ENCODE data around the gene CAPN14. TPM values are rescaled to one million over a fixed set of nuclear protein-coding genes. Genes with fewer than 3 reads are reported as not detected.

CAPN14 gene
- total RNA-seq, 1 experiment from 2014 or later = 0.05 TPM

GRCh38 chr2:31226266-31226665 lies 9.0 kb upstream of the CAPN14 start:
- ATAC-seq (no peak), DNase-seq (ENCODE audit: low read depth, low spot score) (no peak)
- Histone ChIP-seq H3K36me3 (ENCODE audit: control insufficient read depth, insufficient read depth, low read length) (no peaks in the 10 kb centered on the region; the same call in 1 of the 2 replicates), H3K27me3 (ENCODE audit: control insufficient read depth, insufficient read depth, low read length) (peaks cover 20% of the 10 kb centered on the region), H3K9me3 (ENCODE audit: control insufficient read depth, insufficient read depth, low read depth, low read length) (no peaks in the 10 kb centered on the region), H3K27ac (ENCODE audit: low read length) (no peak overlapping the region), H3K4me1 (ENCODE audit: control insufficient read depth, insufficient read depth, low read length) (no peaks in the 10 kb centered on the region), H3K4me3 (ENCODE audit: low read depth in 2 of 2, low read length in 2 of 2) (no peak overlapping the region)
- CTCF ChIA-PET = no interaction called here
- in situ Hi-C loops (cut with HindIII; ENCODE audit: low pct_unique_long_range_greater_than_20kb, low sequenced_read_pairs) (no loop called here), intact Hi-C loops (cut with micrococcal nuclease; ENCODE audit: unreplicated experiment) (no loop called here)
- TF ChIP-seq POLR2AphosphoS5 (IDR thresholded peaks at IDR 0.05; ENCODE audit: low read depth, low read length) = no peak
- TF ChIP-seq SIN3A (IDR thresholded peaks at IDR 0.05; ENCODE audit: borderline replicate concordance, insufficient read depth, low read depth, low read length) = no peak
- TF ChIP-seq CTCF (IDR thresholded peaks at IDR 0.05) = no peak
- no peak for TF ChIP-seq REST (IDR thresholded peaks at IDR 0.05; ENCODE audit: insufficient read depth in 1 of 2, low read depth in 2 of 2, low read length in 1 of 2)
- TF ChIP-seq TCF7L2 (IDR thresholded peaks at IDR 0.05; ENCODE audit: low read depth, low read length) = no peak
- BruUV-seq (replicated peaks) = no TSS peak
- POLR2A ChIA-PET = no interaction called here

GRCh38 chr2:31223749-31224148 lies 6.4 kb upstream of the CAPN14 start:
- no TSS peak for BruUV-seq (replicated peaks)
- DNase-seq (ENCODE audit: low read depth, low spot score) (no peak), ATAC-seq (no peak)
- H3K9me3 ChIP-seq (ENCODE audit: control insufficient read depth, insufficient read depth, low read depth, low read length) = no peaks in the 10 kb centered on the region
- no peaks in the 10 kb centered on the region for H3K4me1 ChIP-seq (ENCODE audit: control insufficient read depth, insufficient read depth, low read length)
- intact Hi-C loops (cut with micrococcal nuclease; ENCODE audit: unreplicated experiment) (no loop called here), in situ Hi-C loops (cut with HindIII; ENCODE audit: low pct_unique_long_range_greater_than_20kb, low sequenced_read_pairs) (no loop called here)
- H3K36me3 ChIP-seq (ENCODE audit: control insufficient read depth, insufficient read depth, low read length) = no peaks in the 10 kb centered on the region; the same call in 1 of the 2 replicates
- TF ChIP-seq CTCF (IDR thresholded peaks at IDR 0.05) = no peak
- no peak for TF ChIP-seq REST (IDR thresholded peaks at IDR 0.05; ENCODE audit: insufficient read depth in 1 of 2, low read depth in 2 of 2, low read length in 1 of 2)
- no peak for TF ChIP-seq POLR2AphosphoS5 (IDR thresholded peaks at IDR 0.05; ENCODE audit: low read depth, low read length)
- no peak for TF ChIP-seq TCF7L2 (IDR thresholded peaks at IDR 0.05; ENCODE audit: low read depth, low read length)
- TF ChIP-seq SIN3A (IDR thresholded peaks at IDR 0.05; ENCODE audit: borderline replicate concordance, insufficient read depth, low read depth, low read length) = no peak
- H3K4me3 ChIP-seq (ENCODE audit: low read depth in 2 of 2, low read length in 2 of 2) = no peak overlapping the region
- H3K27ac ChIP-seq (ENCODE audit: low read length) = no peak overlapping the region
- ChIA-PET POLR2A (no interaction called here), CTCF (no interaction called here)
- peaks cover 25% of the 10 kb centered on the region for H3K27me3 ChIP-seq (ENCODE audit: control insufficient read depth, insufficient read depth, low read length)

Measured in Panc1 (cell line).